K562 (cell line): ENCODE measurements around the gene DOK1. TPM values are rescaled to one million over a fixed set of nuclear protein-coding genes. Genes with fewer than 3 reads are reported as not detected.

Experiments
- ATAC-seq: fragments of 200-7000 bp; cut with Tn5 transposase; 3 replicates; pipeline ENCODE4 v1.9.1; 2020; ENCODE audit warnings: moderate library complexity
- BruUV-seq: library from RNA; stranded (reverse); fragments of 400-500 nt; replicated peaks from 2 replicates; lab custom pipeline; 2021; lab: Mats Ljungman, UMichigan
- CTCF ChIA-PET: fragments of 300-600 bp; formaldehyde crosslinking; extraction: SDS; loops from one replicate; lab custom pipeline; 2021; ENCODE audit warnings: low intra/inter-chr PET ratio; lab: Yijun Ruan, JAX
- POLR2A ChIA-PET: fragments of 300-600, 350-650 bp; sonication (Branson Sonifier 250); formaldehyde crosslinking; extraction: SDS; loops from one replicate; lab custom pipeline; 2021; ENCODE audit warnings: antibody characterized with exemption, inconsistent platforms; lab: Yijun Ruan, JAX
- DNase-seq, 4 experiments: peaks; one replicate each; pipeline versions ENCODE4 v3.0.0 to v3.0.0-alpha.2; 2011 to 2018; ENCODE audit warnings: low spot score in 3 of 4, mixed read lengths in 3 of 4; ENCODE audit errors: extremely low read depth in 1 of 4
- FAIRE-seq: peaks from 2 replicates; lab custom pipeline; 2011; peaks lifted over from hg19 to GRCh38; lab: Jason Lieb, UNC
- H2AFZ ChIP-seq: 2 replicates; pipeline ENCODE4 v1.6.0; 2011; ENCODE audit warnings: low read depth, low read length, control low read depth, inconsistent platforms
- H3K27ac ChIP-seq: fragments of 200-600 bp; 3 replicates; pipeline ENCODE4 v1.8.0; 2011; ENCODE audit warnings: low read depth, mild to moderate bottlenecking, control low read depth, inconsistent platforms, low read length, moderate library complexity, mixed read lengths; ENCODE audit errors: extremely low read depth
- H3K27me3 ChIP-seq, 2 experiments: fragments of 300-600 bp in 1 of 2; 2 replicates in 1 of 2; 3 replicates in 1 of 2; pipeline versions ENCODE4 v1.6.0 to v1.8.0; 2011; ENCODE audit warnings: inconsistent platforms in 2 of 2, low read length in 2 of 2, mild to moderate bottlenecking in 1 of 2, mixed read lengths in 1 of 2, moderate library complexity in 1 of 2; ENCODE audit not compliant: control insufficient read depth in 2 of 2, insufficient read depth in 2 of 2
- H3K36me3 ChIP-seq: fragments of 300-600 bp; 3 replicates; pipeline ENCODE4 v1.8.0; 2011; ENCODE audit warnings: mild to moderate bottlenecking, low read length, inconsistent platforms; ENCODE audit not compliant: control insufficient read depth, insufficient read depth
- H3K4me1 ChIP-seq, 2 experiments: fragments of 200-600 bp in 1 of 2; replicated peaks in 1 of 2; 2 replicates in 1 of 2; 3 replicates in 1 of 2; pipeline versions ENCODE4 v1.5.1 to v1.8.0; 2011; ENCODE audit warnings: inconsistent platforms in 2 of 2, low read length in 2 of 2, mild to moderate bottlenecking in 1 of 2, mixed read lengths in 1 of 2, moderate library complexity in 1 of 2; ENCODE audit not compliant: control insufficient read depth in 2 of 2, insufficient read depth in 2 of 2
- H3K4me2 ChIP-seq: 2 replicates; pipeline ENCODE4 v1.6.1; 2011; ENCODE audit warnings: low read length, control low read depth, inconsistent platforms, mixed read lengths; ENCODE audit not compliant: insufficient read depth
- H3K4me3 ChIP-seq: fragments of 200-600 bp; sonication (generic), shearing (Covaris generic); 2 replicates; pipeline ENCODE4 v1.5.1; 2016; ENCODE audit warnings: control low read depth, inconsistent platforms
- H3K79me2 ChIP-seq: fragments of 200-600 bp; 3 replicates; pipeline ENCODE4 v1.8.0; 2011; ENCODE audit warnings: low read length, inconsistent platforms; ENCODE audit not compliant: control insufficient read depth, insufficient read depth
- H3K9ac ChIP-seq, 2 experiments: 2 replicates each; pipeline versions ENCODE4 v1.6.0 to v1.6.1; 2011; ENCODE audit warnings: low read depth in 2 of 2, low read length in 2 of 2, control low read depth in 1 of 2, inconsistent platforms in 1 of 2, mild to moderate bottlenecking in 1 of 2, mixed read lengths in 1 of 2; ENCODE audit not compliant: insufficient read depth in 1 of 2
- H3K9me1 ChIP-seq: one replicate; pipeline ENCODE4 v1.6.0; 2011; ENCODE audit warnings: inconsistent platforms, mild to moderate bottlenecking, low read length, moderate library complexity; ENCODE audit not compliant: control insufficient read depth, insufficient read depth
- H3K9me3 ChIP-seq: replicated peaks from 2 replicates; pipeline ENCODE4 v1.5.1; 2011; ENCODE audit warnings: low read depth, low read length, inconsistent platforms; ENCODE audit not compliant: control insufficient read depth, insufficient read depth
- H4K20me1 ChIP-seq: replicated peaks from 2 replicates; pipeline ENCODE4 v1.6.1; 2011; ENCODE audit warnings: low read length, inconsistent platforms, mixed read lengths; ENCODE audit not compliant: control insufficient read depth, insufficient read depth
- CBFB ChIP-seq: sonication (generic); formaldehyde crosslinking; IDR thresholded peaks from 2 replicates; pipeline ENCODE4 v1.4.0; 2020; ENCODE audit warnings: mild to moderate bottlenecking, missing genetic modification reagents
- DEAF1 ChIP-seq: fragments of 450-650 bp; formaldehyde crosslinking; IDR thresholded peaks from 2 replicates; pipeline ENCODE4 v1.4.0; 2020; ENCODE audit warnings: mild to moderate bottlenecking, moderate library complexity
- HDAC8 ChIP-seq: fragments of 450-650 bp; IDR thresholded peaks from 2 replicates; pipeline ENCODE4 v1.6.1; 2016; ENCODE audit warnings: mild to moderate bottlenecking, missing genetic modification characterization, moderate library complexity, missing compliant biosample characterization
- HIVEP1 ChIP-seq: fragments of 250-450 bp; sonication (Bioruptor Pico); IDR thresholded peaks from 2 replicates; pipeline ENCODE4 v1.4.0; 2020; ENCODE audit warnings: mild to moderate bottlenecking
- PRPF4 ChIP-seq: fragments of 200-400 bp; formaldehyde crosslinking; IDR thresholded peaks from one replicate; pipeline ENCODE4 v1.6.1; 2017; ENCODE audit warnings: low read length, low read depth, mild to moderate bottlenecking; ENCODE audit not compliant: insufficient read depth, poor library complexity, severe bottlenecking
- PTBP1 ChIP-seq: fragments of 200-400 bp; formaldehyde crosslinking; IDR thresholded peaks from 2 replicates; pipeline ENCODE4 v1.6.1; 2017; ENCODE audit warnings: low read depth, low read length
- SMARCA4 ChIP-seq: fragments of 450-650 bp; IDR thresholded peaks from 2 replicates; pipeline ENCODE4 v1.6.1; 2016
- TFAM ChIP-seq: fragments of 250-450 bp; sonication (Bioruptor Pico); conservative IDR thresholded peaks from 2 replicates; pipeline ENCODE4 v1.5.0; 2021; ENCODE audit warnings: mild to moderate bottlenecking, moderate library complexity
- TSC22D4 ChIP-seq: fragments of 450-650 bp; IDR thresholded peaks from 2 replicates; pipeline ENCODE4 v1.6.1; 2016; ENCODE audit warnings: missing genetic modification characterization, missing biosample characterization, control low read depth
- ZBTB11 ChIP-seq, 3 experiments: fragments of 200-800 bp in 1 of 3; fragments of 250-450 bp in 1 of 3; fragments of 450-650 bp in 1 of 3; sonication (Bioruptor Pico) in 1 of 3; sonication (Bioruptor generic) in 1 of 3; formaldehyde crosslinking in 1 of 3; IDR thresholded peaks; 2 replicates each; pipeline versions ENCODE4 v1.6.1 to v1.8.0; 2016 to 2022; ENCODE audit warnings: mild to moderate bottlenecking in 2 of 3, missing genetic modification characterization in 2 of 3, missing compliant biosample characterization in 1 of 3, moderate library complexity in 1 of 3
- ZFP36 ChIP-seq: fragments of 150-350 bp; IDR thresholded peaks from 2 replicates; pipeline ENCODE4 v1.6.1; 2018; ENCODE audit warnings: low read length, low read depth; ENCODE audit not compliant: partially characterized antibody
- ZNF277 ChIP-seq: fragments of 250-450 bp; sonication (Bioruptor Pico); IDR thresholded peaks from 2 replicates; pipeline ENCODE4 v1.8.0; 2022; ENCODE audit warnings: inconsistent platforms, mild to moderate bottlenecking, moderate library complexity, borderline replicate concordance
- WGBS: fragments of 100-300 bp; shearing (Covaris generic); methylation state at CpG from one replicate; pipeline ENCODE4 v1.1.6; 2016; ENCODE audit warnings: low coverage, mixed read lengths; ENCODE audit not compliant: insufficient coverage; ENCODE audit errors: missing lambda C conversion rate; 5-methylcytosine and 5-hydroxymethylcytosine counted together
- in situ Hi-C: fragments of 300-500 bp; cut with MboI; formaldehyde crosslinking; loops from 4 replicates; pipeline ENCODE4 v1.15.0; 2018; ENCODE audit warnings: inconsistent platforms, mixed read lengths
- intact Hi-C: fragments of 100-400 bp; cut with micrococcal nuclease; formaldehyde crosslinking; loops from 2 replicates; pipeline ENCODE4 v1.14.2; 2022
- polyA plus RNA-seq, 8 experiments: library from polyadenylated mRNA; depleted of rRNA in 4 of 8; stranded (reverse) in 5 of 8; unstranded in 3 of 8; fragments of >200 nt; fragmentation: Nextera tagmentation in 2 of 8; fragmentation: Illumina TruSeq in 1 of 8; extraction: Ambion mirVana in 2 of 8; extraction: Trizol in 1 of 8; gene quantifications; 2 replicates each; pipeline versions ENCODE4 v1.2.1 to v1.2.3, GENCODE V29; 2011 to 2014; ENCODE audit warnings: inconsistent platforms in 1 of 8, missing spikeins in 1 of 8
- total RNA-seq, 7 experiments: library from RNA; depleted of rRNA in 6 of 7; stranded (reverse); fragments of >200 nt in 6 of 7; fragmentation: Illumina TruSeq in 2 of 7; extraction: Trizol in 2 of 7; gene quantifications; 2 replicates each; pipeline versions ENCODE4 v1.2.1 to v1.2.3, GENCODE V29; 2011 to 2021; ENCODE audit warnings: low replicate concordance in 1 of 7
- TF ChIP-seq, protein P1 (sequence below): fragments of 450-650 bp; IDR thresholded peaks from 2 replicates; pipeline ENCODE4 v1.6.1; 2016; ENCODE audit warnings: mild to moderate bottlenecking

Gene DOK1
- total and polyA plus RNA-seq, 9 of the 15 experiments (the other 6 are each of a cell fraction or from before 2014, with no cell fraction given), result 0.59 to 36.4 (median 16.1) TPM

GRCh38 chr2:74582184-74582583 lies 27.7 kb downstream of the DOK1 start:
- no peaks in the 10 kb centered on the region; a peak in 1 of 5 replicates for H3K27me3 ChIP-seq
- CTCF ChIA-PET, result no interaction called here
- DNase-seq (no peak), FAIRE-seq (no peak), ATAC-seq (no peak)
- H3K4me1 ChIP-seq, result peaks cover 3 to 8% of the 10 kb centered on the region in 2 experiments; a peak in 4 of 5 replicates
- intact Hi-C loops, result loop anchor here (10.0 kb wide), 1 partner anchor 327 kb away; no protein-coding TSS in a partner anchor
- H3K9me1 ChIP-seq, result no peaks in the 10 kb centered on the region
- no peaks in the 10 kb centered on the region for H4K20me1 ChIP-seq
- no peaks in the 10 kb centered on the region for H3K36me3 ChIP-seq
- no peak overlapping the region for H3K4me2 ChIP-seq
- H3K79me2 ChIP-seq, result no peaks in the 10 kb centered on the region
- POLR2A ChIA-PET, result no interaction called here
- no peaks in the 10 kb centered on the region for H3K9me3 ChIP-seq
- in situ Hi-C loops, result no loop called here
- WGBS, result 41% methylated on average over 2 of the region's 2 CpGs
- no peak overlapping the region for H2AFZ ChIP-seq
- H3K27ac ChIP-seq, result no peak overlapping the region
- no peak overlapping the region for H3K4me3 ChIP-seq
- no peak overlapping the region for H3K9ac ChIP-seq
- no TSS peak for BruUV-seq
- no peak for TF ChIP-seq HIVEP1
- no peak for TF ChIP-seq CBFB (CRISPR knock-in tag)
- no peak for TF ChIP-seq PTBP1
- no peak for TF ChIP-seq PRPF4
- no peak for TF ChIP-seq SMARCA4
- TF ChIP-seq HDAC8 (tag), result no peak
- TF ChIP-seq TSC22D4, result no peak
- no peak for TF ChIP-seq ZBTB11 (CRISPR knock-in tag; IDR thresholded peaks at IDR 0.05)
- TF ChIP-seq TFAM (CRISPR knock-in tag), result no peak
- TF ChIP-seq ZNF277, result no peak
- TF ChIP-seq, protein P1, sequence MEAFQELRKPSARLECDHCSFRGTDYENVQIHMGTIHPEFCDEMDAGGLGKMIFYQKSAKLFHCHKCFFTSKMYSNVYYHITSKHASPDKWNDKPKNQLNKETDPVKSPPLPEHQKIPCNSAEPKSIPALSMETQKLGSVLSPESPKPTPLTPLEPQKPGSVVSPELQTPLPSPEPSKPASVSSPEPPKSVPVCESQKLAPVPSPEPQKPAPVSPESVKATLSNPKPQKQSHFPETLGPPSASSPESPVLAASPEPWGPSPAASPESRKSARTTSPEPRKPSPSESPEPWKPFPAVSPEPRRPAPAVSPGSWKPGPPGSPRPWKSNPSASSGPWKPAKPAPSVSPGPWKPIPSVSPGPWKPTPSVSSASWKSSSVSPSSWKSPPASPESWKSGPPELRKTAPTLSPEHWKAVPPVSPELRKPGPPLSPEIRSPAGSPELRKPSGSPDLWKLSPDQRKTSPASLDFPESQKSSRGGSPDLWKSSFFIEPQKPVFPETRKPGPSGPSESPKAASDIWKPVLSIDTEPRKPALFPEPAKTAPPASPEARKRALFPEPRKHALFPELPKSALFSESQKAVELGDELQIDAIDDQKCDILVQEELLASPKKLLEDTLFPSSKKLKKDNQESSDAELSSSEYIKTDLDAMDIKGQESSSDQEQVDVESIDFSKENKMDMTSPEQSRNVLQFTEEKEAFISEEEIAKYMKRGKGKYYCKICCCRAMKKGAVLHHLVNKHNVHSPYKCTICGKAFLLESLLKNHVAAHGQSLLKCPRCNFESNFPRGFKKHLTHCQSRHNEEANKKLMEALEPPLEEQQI, result no peak
- TF ChIP-seq DEAF1 (CRISPR knock-in tag), result no peak
- no peak for TF ChIP-seq ZFP36
